GM23338 (cell line): ENCODE results near the gene FAM13A. TPM values are rescaled to one million over a fixed set of nuclear protein-coding genes. Genes with fewer than 3 reads are reported as not detected.

Source experiments
- ATAC-seq: fragments of 200-7000 bp; cut with Tn5 transposase; 3 replicates; pipeline ENCODE4 v1.9.1; 2020
- DNase-seq: peaks from one replicate; pipeline ENCODE4 v3.0.0-alpha.2; 2015; ENCODE audit warnings: low spot score
- H2AFZ ChIP-seq: fragments of 200-600 bp; sonication (generic); 2 replicates; pipeline ENCODE4 v1.8.0; 2016; ENCODE audit warnings: antibody characterized with exemption, mild to moderate bottlenecking, moderate library complexity
- H3F3A ChIP-seq: fragments of 200-600 bp; sonication (generic); replicated peaks from 2 replicates; pipeline ENCODE4 v1.8.0; 2017; ENCODE audit warnings: antibody characterized with exemption, mixed run types, low read depth
- H3K27ac ChIP-seq: fragments of 200-600 bp; sonication (generic); 2 replicates; pipeline ENCODE4 v1.6.1; 2016; ENCODE audit warnings: low read depth
- H3K27me3 ChIP-seq: fragments of 200-600 bp; sonication (generic); 2 replicates; pipeline ENCODE4 v1.8.0; 2016; ENCODE audit warnings: mild to moderate bottlenecking, mixed run types, moderate library complexity; ENCODE audit not compliant: insufficient read depth
- H3K36me3 ChIP-seq: fragments of 200-600 bp; sonication (generic); 2 replicates; pipeline ENCODE4 v1.8.0; 2016; ENCODE audit warnings: mild to moderate bottlenecking; ENCODE audit not compliant: insufficient read depth
- H3K4me1 ChIP-seq: fragments of 200-600 bp; sonication (generic); 2 replicates; pipeline ENCODE4 v1.8.0; 2016; ENCODE audit warnings: mild to moderate bottlenecking, moderate library complexity; ENCODE audit not compliant: insufficient read depth
- H3K4me2 ChIP-seq: fragments of 200-600 bp; sonication (generic); 2 replicates; pipeline ENCODE4 v1.7.1; 2017; ENCODE audit warnings: mixed run types
- H3K4me3 ChIP-seq: fragments of 200-600 bp; sonication (generic); 2 replicates; pipeline ENCODE4 v1.6.1; 2016; ENCODE audit warnings: mixed run types
- H3K79me2 ChIP-seq: fragments of 200-600 bp; sonication (generic); replicated peaks from 2 replicates; pipeline ENCODE4 v1.8.0; 2017; ENCODE audit warnings: mild to moderate bottlenecking; ENCODE audit not compliant: insufficient read depth
- H3K9me2 ChIP-seq: fragments of 200-600 bp; sonication (generic); 2 replicates; pipeline ENCODE4 v1.8.0; 2017; ENCODE audit not compliant: insufficient read depth
- H4K20me1 ChIP-seq: fragments of 200-600 bp; sonication (generic); replicated peaks from 2 replicates; pipeline ENCODE4 v1.8.0; 2017; ENCODE audit warnings: mild to moderate bottlenecking; ENCODE audit not compliant: insufficient read depth
- H3K27ac Mint-ChIP-seq: 2 replicates; pipeline ENCODE4 v1.8.0; 2020; ENCODE audit warnings: inconsistent platforms, mild to moderate bottlenecking, moderate library complexity, mixed read lengths
- H3K27me3 Mint-ChIP-seq: 3 replicates; pipeline ENCODE4 v1.8.0; 2022; ENCODE audit warnings: low read depth, mild to moderate bottlenecking, moderate library complexity, mixed read lengths, inconsistent platforms; ENCODE audit not compliant: insufficient read depth, poor library complexity
- H3K36me3 Mint-ChIP-seq: 3 replicates; pipeline ENCODE4 v1.8.0; 2021; ENCODE audit warnings: low read depth, mild to moderate bottlenecking, inconsistent platforms, moderate library complexity, mixed read lengths
- H3K4me1 Mint-ChIP-seq: 3 replicates; pipeline ENCODE4 v1.8.0; 2020; ENCODE audit warnings: mild to moderate bottlenecking, inconsistent platforms, mixed read lengths
- H3K4me3 Mint-ChIP-seq: 3 replicates; pipeline ENCODE4 v1.8.0; 2021; ENCODE audit warnings: moderate library complexity, mild to moderate bottlenecking, inconsistent platforms, mixed read lengths
- H3K9me3 Mint-ChIP-seq: 3 replicates; pipeline ENCODE4 v1.8.0; 2020; ENCODE audit warnings: moderate library complexity, mild to moderate bottlenecking, inconsistent platforms, mixed read lengths
- CREB1 ChIP-seq: fragments of 250-450 bp; sonication (Bioruptor Pico); IDR thresholded peaks from 2 replicates; pipeline ENCODE4 v1.5.0; 2020; ENCODE audit warnings: low read depth, mild to moderate bottlenecking, moderate library complexity
- CTCF ChIP-seq, 2 experiments: fragments of 200-600 bp in 1 of 2; sonication (generic) in 1 of 2; conservative IDR thresholded peaks; 2 replicates each; pipeline versions ENCODE4 v1.5.1 to v1.6.1; 2016 to 2017; ENCODE audit warnings: antibody characterized with exemption in 2 of 2, low read depth in 2 of 2, mild to moderate bottlenecking in 2 of 2, moderate library complexity in 1 of 2
- ETS1 ChIP-seq: IDR thresholded peaks from 2 replicates; pipeline ENCODE4 v1.6.1; 2016; ENCODE audit warnings: antibody characterized with exemption
- EZH2phosphoT487 ChIP-seq: fragments of 200-600 bp; sonication (generic); IDR thresholded peaks from one replicate; pipeline ENCODE4 v1.8.1; 2018; ENCODE audit warnings: antibody characterized with exemption; ENCODE audit not compliant: unreplicated experiment
- JUNB ChIP-seq: IDR thresholded peaks from one replicate; pipeline ENCODE4 v1.6.1; 2016; ENCODE audit warnings: antibody characterized with exemption; ENCODE audit not compliant: unreplicated experiment
- NANOG ChIP-seq: IDR thresholded peaks from 2 replicates; pipeline ENCODE4 v1.6.1; 2016; ENCODE audit warnings: antibody characterized with exemption, borderline replicate concordance
- POLR2AphosphoS5 ChIP-seq: IDR thresholded peaks from 2 replicates; pipeline ENCODE4 v1.6.1; 2016; ENCODE audit warnings: antibody characterized with exemption, low read depth
- STAT1 ChIP-seq: IDR thresholded peaks from one replicate; pipeline ENCODE4 v1.6.1; 2016; ENCODE audit warnings: antibody characterized with exemption; ENCODE audit not compliant: unreplicated experiment
- ZNF331 ChIP-seq: fragments of 250-450 bp; sonication (Bioruptor Pico); IDR thresholded peaks from 2 replicates; pipeline ENCODE4 v1.5.0; 2020; ENCODE audit warnings: low read depth, mild to moderate bottlenecking, moderate library complexity
- ZNF462 ChIP-seq: fragments of 250-450 bp; sonication (Bioruptor Pico); IDR thresholded peaks from 2 replicates; pipeline ENCODE4 v1.5.0; 2020; ENCODE audit warnings: mild to moderate bottlenecking, moderate library complexity
- polyA plus RNA-seq: library from polyadenylated mRNA; unstranded; fragments of >200 nt; fragmentation: Nextera tagmentation; extraction: Ambion mirVana; gene quantifications from 2 replicates; pipeline ENCODE4 v1.2.1, GENCODE V29; 2016
- total RNA-seq: library from RNA; depleted of rRNA; stranded (reverse); fragments of >200 nt; shearing (Covaris generic); gene quantifications from 2 replicates; pipeline ENCODE4 v1.2.3, GENCODE V29; 2014

The FAM13A gene
- total and polyA plus RNA-seq, 2 experiments from 2014 or later, result 13.9 to 28.4 TPM

GRCh38 chr4:88823058-88823919 lies 233.7 kb downstream of the FAM13A start:
- H3K4me2 ChIP-seq, result peak overlapping the region; percentile 71
- peaks cover 2% of the 10 kb centered on the region for H3K27me3 Mint-ChIP-seq
- H3F3A ChIP-seq, result no peaks in the 10 kb centered on the region
- H3K4me1 Mint-ChIP-seq, result peaks cover 20% of the 10 kb centered on the region
- H3K27ac Mint-ChIP-seq, result peak overlapping the region; percentile 91
- peaks cover 24% of the 10 kb centered on the region for H3K4me1 ChIP-seq
- H3K36me3 ChIP-seq, result no peaks in the 10 kb centered on the region
- H3K36me3 Mint-ChIP-seq, result no peaks in the 10 kb centered on the region
- no peaks in the 10 kb centered on the region for H3K27me3 ChIP-seq
- DNase-seq, result peak; percentile 88
- peak overlapping the region; percentile 76 for H3K4me3 Mint-ChIP-seq
- H3K9me3 Mint-ChIP-seq, result no peaks in the 10 kb centered on the region
- no peaks in the 10 kb centered on the region for H3K9me2 ChIP-seq
- H4K20me1 ChIP-seq, result no peaks in the 10 kb centered on the region
- TF ChIP-seq CREB1 (peak; percentile 71), NANOG (no peak)
- peak overlapping the region; percentile 45 for H3K4me3 ChIP-seq
- H3K27ac ChIP-seq, result peak overlapping the region; percentile 79
- H3K79me2 ChIP-seq, result no peaks in the 10 kb centered on the region; the same call in 1 of the 2 replicates
- ATAC-seq, result peak; percentile 95
- H2AFZ ChIP-seq, result peak overlapping the region; percentile 26; the same call in 1 of the 2 replicates

- Histone ChIP-seq H3K9me2 (no peaks in the 10 kb centered on the region), H3K36me3 (no peaks in the 10 kb centered on the region), H3K4me3 (peak overlapping the region; percentile 45), H3K27ac (0 out of 2 replicates have a peak overlapping the region, but pooled peaks have one; percentile 79), H3F3A (no peaks in the 10 kb centered on the region), H4K20me1 (no peaks in the 10 kb centered on the region), H3K4me1 (peaks cover 24% of the 10 kb centered on the region), H3K79me2 (no peaks in the 10 kb centered on the region; the same call in 1 of the 2 replicates), H3K4me2 (peak overlapping the region; percentile 71), H3K27me3 (no peaks in the 10 kb centered on the region), H2AFZ (no peak overlapping the region)
- Mint-ChIP-seq H3K4me1 (peaks cover 20% of the 10 kb centered on the region), H3K4me3 (peak overlapping the region; percentile 76), H3K36me3 (no peaks in the 10 kb centered on the region), H3K27ac (no peak overlapping the region), H3K9me3 (no peaks in the 10 kb centered on the region), H3K27me3 (peaks cover 2% of the 10 kb centered on the region)
- TF ChIP-seq ZNF462 (CRISPR knock-in tag) (no peak), CTCF (conservative IDR thresholded peaks at IDR 0.05; ENCODE audit: low read depth in 2 of 2) (no peak), EZH2phosphoT487 (no peak), STAT1 (no peak), JUNB (no peak), ZNF331 (CRISPR knock-in tag) (no peak), ETS1 (no peak), POLR2AphosphoS5 (no peak), NANOG (no peak), CREB1 (no peak)
- DNase-seq (no peak), ATAC-seq (no peak)
Observed at GRCh38 chr4:88822034-88822789, 234.8 kb downstream of the FAM13A start.
